ENCODE measurements around the gene SPG21.

The SPG21 gene

GRCh38 chr15:64954395-64954794 lies 35.3 kb downstream of the SPG21 start:
- TF ChIP-seq CTCF (conservative IDR thresholded peaks at IDR 0.05; ENCODE audit: low read length), result no peak
- no peak for TF ChIP-seq EZH2phosphoT487 (IDR thresholded peaks at IDR 0.05; ENCODE audit: borderline replicate concordance)
- no peaks in the 10 kb centered on the region for H4K20me1 ChIP-seq (ENCODE audit: insufficient read depth, low read length, poor library complexity, severe bottlenecking)
- H3K4me1 ChIP-seq (ENCODE audit: insufficient read depth, low read length, poor library complexity, severe bottlenecking), result no peaks in the 10 kb centered on the region
- no peak overlapping the region for H3K4me3 ChIP-seq (ENCODE audit: low read length, poor library complexity, severe bottlenecking)
- H3F3A ChIP-seq (ENCODE audit: low read depth), result 0 out of 2 replicates have a peak, but pooled peaks cover 5% of the 10 kb centered on the region
- peaks cover 22% of the 10 kb centered on the region; the same call in 1 of the 2 replicates for H3K36me3 ChIP-seq (ENCODE audit: insufficient read depth, low read length)
- no peak overlapping the region for H3K4me2 ChIP-seq (ENCODE audit: low read depth, low read length, poor library complexity, severe bottlenecking)
- H2AFZ ChIP-seq (ENCODE audit: low read length), result no peak overlapping the region
- no peaks in the 10 kb centered on the region for H3K27me3 ChIP-seq (ENCODE audit: insufficient read depth, low read length, poor library complexity, severe bottlenecking)
- no peak overlapping the region for H3K9ac ChIP-seq (ENCODE audit: low read depth, low read length, poor library complexity, severe bottlenecking)
- H3K9me3 ChIP-seq (ENCODE audit: insufficient read depth, low read depth, low read length), result no peaks in the 10 kb centered on the region
- H3K79me2 ChIP-seq (ENCODE audit: insufficient read depth, low read length), result no peaks in the 10 kb centered on the region
- no peaks in the 10 kb centered on the region for H3K9me2 ChIP-seq (replicated peaks; ENCODE audit: low read depth, low read length)

- TF ChIP-seq CTCF (conservative IDR thresholded peaks at IDR 0.05; ENCODE audit: low read length) (no peak), EZH2phosphoT487 (IDR thresholded peaks at IDR 0.05; ENCODE audit: borderline replicate concordance) (no peak)
- Histone ChIP-seq H3K9ac (ENCODE audit: low read depth, low read length, poor library complexity, severe bottlenecking) (no peak overlapping the region), H3F3A (ENCODE audit: low read depth) (0 out of 2 replicates have a peak, but pooled peaks cover 5% of the 10 kb centered on the region), H3K4me2 (ENCODE audit: low read depth, low read length, poor library complexity, severe bottlenecking) (no peak overlapping the region), H3K4me1 (ENCODE audit: insufficient read depth, low read length, poor library complexity, severe bottlenecking) (no peaks in the 10 kb centered on the region), H3K4me3 (ENCODE audit: low read length, poor library complexity, severe bottlenecking) (no peak overlapping the region), H3K27me3 (ENCODE audit: insufficient read depth, low read length, poor library complexity, severe bottlenecking) (no peaks in the 10 kb centered on the region), H3K9me2 (replicated peaks; ENCODE audit: low read depth, low read length) (no peaks in the 10 kb centered on the region), H3K9me3 (ENCODE audit: insufficient read depth, low read depth, low read length) (no peaks in the 10 kb centered on the region), H3K79me2 (ENCODE audit: insufficient read depth, low read length) (no peaks in the 10 kb centered on the region), H3K36me3 (ENCODE audit: insufficient read depth, low read length) (peaks cover 6% of the 10 kb centered on the region; the same call in 1 of the 2 replicates), H2AFZ (ENCODE audit: low read length) (no peak overlapping the region), H4K20me1 (ENCODE audit: insufficient read depth, low read length, poor library complexity, severe bottlenecking) (no peaks in the 10 kb centered on the region)
Observed at GRCh38 chr15:64951777-64952418, 37.8 kb downstream of the SPG21 start.

- no peak overlapping the region for H3K4me3 ChIP-seq (ENCODE audit: low read length, poor library complexity, severe bottlenecking)
- 0 out of 2 replicates have a peak, but pooled peaks cover 5% of the 10 kb centered on the region for H3F3A ChIP-seq (ENCODE audit: low read depth)
- no peak overlapping the region for H2AFZ ChIP-seq (ENCODE audit: low read length)
- H3K79me2 ChIP-seq (ENCODE audit: insufficient read depth, low read length), result no peaks in the 10 kb centered on the region
- no peaks in the 10 kb centered on the region for H4K20me1 ChIP-seq (ENCODE audit: insufficient read depth, low read length, poor library complexity, severe bottlenecking)
- no peaks in the 10 kb centered on the region for H3K4me1 ChIP-seq (ENCODE audit: insufficient read depth, low read length, poor library complexity, severe bottlenecking)
- H3K4me2 ChIP-seq (ENCODE audit: low read depth, low read length, poor library complexity, severe bottlenecking), result no peak overlapping the region
- TF ChIP-seq CTCF (conservative IDR thresholded peaks at IDR 0.05; ENCODE audit: low read length) (no peak), EZH2phosphoT487 (IDR thresholded peaks at IDR 0.05; ENCODE audit: borderline replicate concordance) (no peak)
- peaks cover 6% of the 10 kb centered on the region; the same call in 1 of the 2 replicates for H3K36me3 ChIP-seq (ENCODE audit: insufficient read depth, low read length)
- H3K27me3 ChIP-seq (ENCODE audit: insufficient read depth, low read length, poor library complexity, severe bottlenecking), result no peaks in the 10 kb centered on the region
- H3K9me2 ChIP-seq (replicated peaks; ENCODE audit: low read depth, low read length), result no peaks in the 10 kb centered on the region
- no peaks in the 10 kb centered on the region for H3K9me3 ChIP-seq (ENCODE audit: insufficient read depth, low read depth, low read length)
- H3K9ac ChIP-seq (ENCODE audit: low read depth, low read length, poor library complexity, severe bottlenecking), result no peak overlapping the region
Observed at GRCh38 chr15:64950888-64951287, 38.8 kb downstream of the SPG21 start.
